ENCODE results near the gene POLK. TPM values are rescaled to one million over a fixed set of nuclear protein-coding genes. Genes with fewer than 3 reads are reported as not detected.
"Not testable (repeated sequence)": the region's sequence is repeated elsewhere in the genome, so short reads cannot be mapped to it uniquely, and the experiment has no call there.

Gene POLK
- total RNA-seq, 1 donor from 2014 or later: 25.7 TPM

DNA sequence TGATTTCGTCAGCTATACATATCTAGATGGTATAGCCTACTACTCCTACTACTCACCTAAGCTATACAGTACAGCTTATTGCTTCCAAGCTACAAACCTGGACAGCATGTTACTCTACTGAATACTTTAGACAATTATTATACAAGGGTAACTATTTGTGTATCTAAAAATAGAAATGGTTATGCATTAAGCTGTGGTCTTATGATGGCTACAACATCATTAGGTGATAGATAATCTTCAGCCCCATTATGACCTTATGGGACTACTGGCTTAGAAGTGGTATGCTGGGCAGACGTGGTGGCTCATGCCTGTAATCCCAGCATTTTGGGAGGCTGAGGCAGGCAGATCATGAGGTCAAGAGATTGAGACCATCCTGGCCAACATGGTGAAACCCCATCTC, 40.5 kb upstream of the POLK start:
- no peak for DNase-seq (ENCODE audit: low read depth)
- TF ChIP-seq CTCF (conservative IDR thresholded peaks at IDR 0.05; ENCODE audit: low read depth, low read length): no peak
- H3K4me3 ChIP-seq (ENCODE audit: low read depth, low read length): no peak overlapping the region

DNA sequence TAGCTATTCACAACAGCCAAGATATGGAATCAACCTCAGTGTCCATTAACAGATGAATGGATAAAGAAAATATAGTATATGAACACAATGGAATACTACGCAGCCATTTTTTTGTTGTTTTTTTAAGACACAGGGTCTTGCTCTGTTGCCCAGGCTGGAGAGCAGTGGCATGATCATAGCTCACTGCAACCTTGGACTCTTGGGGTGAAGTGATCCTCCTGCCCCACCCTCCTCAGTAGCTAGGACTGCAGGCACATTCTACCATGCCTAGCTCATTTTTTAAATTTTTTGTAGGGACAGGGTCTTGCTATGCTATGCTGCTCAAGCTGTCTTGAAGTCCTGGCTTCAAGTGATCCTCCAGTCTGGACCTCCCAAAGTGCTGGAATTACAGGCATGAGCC, 38.7 kb upstream of the POLK start:
- no peak for DNase-seq (ENCODE audit: low read depth)
- no peak for TF ChIP-seq CTCF (conservative IDR thresholded peaks at IDR 0.05; ENCODE audit: low read depth, low read length)
- H3K4me3 ChIP-seq (ENCODE audit: low read depth, low read length): no peak overlapping the region

- no peak for TF ChIP-seq CTCF (conservative IDR thresholded peaks at IDR 0.05; ENCODE audit: low read depth, low read length)
- no peak overlapping the region for H3K4me3 ChIP-seq (ENCODE audit: low read depth, low read length)
- no peak for DNase-seq (ENCODE audit: low read depth)
Observed at GRCh38 chr5:75473463-75473862, 38.2 kb upstream of the POLK start.

DNA sequence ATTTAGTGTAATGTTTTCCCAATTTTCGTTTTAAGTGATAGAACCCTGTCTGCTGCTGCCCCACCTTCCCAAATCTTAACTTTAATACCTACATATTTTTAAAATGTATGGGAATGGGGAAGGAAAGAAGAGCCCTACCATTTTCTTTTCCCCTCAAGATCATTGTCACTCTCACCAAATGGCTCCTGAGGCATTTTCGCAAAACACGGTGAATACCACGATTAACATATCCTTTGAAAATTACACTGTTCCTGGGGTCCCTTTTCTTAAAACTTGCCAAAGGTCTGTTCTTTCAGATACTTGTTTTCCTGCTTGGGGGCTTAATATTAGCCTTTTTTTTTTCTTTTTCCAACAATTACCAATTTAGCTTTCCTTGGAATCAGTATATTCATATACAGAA, 36.3 kb upstream of the POLK start:
- H3K4me3 ChIP-seq (ENCODE audit: low read depth, low read length): no peak overlapping the region
- TF ChIP-seq CTCF (conservative IDR thresholded peaks at IDR 0.05; ENCODE audit: low read depth, low read length): no peak
- no peak for DNase-seq (ENCODE audit: low read depth)

DNA sequence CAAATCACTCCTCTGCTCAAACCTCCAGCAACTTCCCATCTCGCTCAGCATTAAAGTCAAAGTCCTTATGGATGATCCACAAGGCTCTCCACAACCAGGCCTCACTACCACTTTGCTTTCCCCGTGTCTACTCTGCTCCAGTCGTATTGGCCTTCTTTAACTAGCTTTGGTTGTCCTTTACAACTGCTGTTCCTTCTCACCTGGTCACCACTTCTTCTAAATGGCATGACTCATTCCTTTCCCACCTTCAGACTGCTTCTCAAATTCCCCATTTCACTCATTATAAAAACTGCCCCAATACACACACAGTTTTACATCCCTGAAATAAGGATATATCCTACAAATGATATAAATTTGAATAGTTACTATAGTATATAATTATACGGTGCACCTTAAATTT, 30.7 kb upstream of the POLK start:
- DNase-seq (ENCODE audit: low read depth): no peak
- no peak overlapping the region for H3K4me3 ChIP-seq (ENCODE audit: low read depth, low read length)

DNA sequence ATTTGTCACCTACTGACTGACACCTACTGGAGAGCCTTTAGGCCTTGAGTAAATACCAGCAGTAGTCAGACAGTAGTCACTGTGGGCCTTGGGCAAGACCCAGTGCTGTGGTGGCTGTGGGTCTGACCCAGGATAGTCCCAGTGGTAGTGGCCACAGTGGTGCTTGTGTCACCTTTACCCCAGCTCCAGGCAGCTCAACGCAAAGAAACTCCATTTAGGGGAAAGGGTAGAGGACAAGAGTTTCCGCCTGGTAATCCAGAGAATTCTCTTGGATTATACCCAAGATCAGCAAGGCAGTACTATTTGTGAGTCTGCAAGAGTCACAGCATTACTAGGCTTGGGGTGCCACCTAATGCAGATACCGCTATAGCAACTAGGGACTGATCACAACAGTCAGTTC, 29.2 kb upstream of the POLK start:
- no peak for TF ChIP-seq CTCF (conservative IDR thresholded peaks at IDR 0.05; ENCODE audit: low read depth, low read length)
- DNase-seq (ENCODE audit: low read depth): no peak
- H3K4me3 ChIP-seq (ENCODE audit: low read depth, low read length): no peak overlapping the region

More for the DNA sequence above, 30.7 kb upstream of the POLK start:
- TF ChIP-seq CTCF (conservative IDR thresholded peaks at IDR 0.05; ENCODE audit: low read depth, low read length): no peak

- no peak overlapping the region for H3K4me3 ChIP-seq (ENCODE audit: low read depth, low read length)
- TF ChIP-seq CTCF (conservative IDR thresholded peaks at IDR 0.05; ENCODE audit: low read depth, low read length): no peak
- DNase-seq (ENCODE audit: low read depth): no peak
Observed at GRCh38 chr5:75484605-75485004, 27.1 kb upstream of the POLK start.

DNA sequence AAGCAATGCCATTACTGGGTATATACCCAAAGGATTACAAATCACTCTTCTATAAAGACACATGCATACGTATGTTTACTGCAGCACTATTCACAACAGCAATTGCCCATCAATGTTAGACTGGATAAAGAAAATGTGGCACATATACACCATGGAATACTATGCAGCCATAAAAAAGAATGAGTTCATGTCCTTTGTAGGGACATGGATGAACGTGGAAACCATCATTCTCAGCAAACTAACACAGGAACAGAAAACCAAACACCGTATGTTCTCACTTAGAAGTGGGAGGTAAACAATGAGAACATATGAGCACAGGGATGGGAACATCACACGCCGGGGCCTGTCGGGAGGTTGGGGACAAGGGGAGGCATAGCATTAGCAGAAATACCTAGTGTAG, 21.8 kb upstream of the POLK start:
- not testable (repeated sequence) for H3K4me3 ChIP-seq (ENCODE audit: low read depth, low read length); DNase-seq (ENCODE audit: low read depth)

Data from epithelial cell of proximal tubule (primary cell).